AG04449 (cell line): ENCODE measurements around the gene ATAD3A.

Experiments used
- CTCF ChIA-PET: fragments of 350-600 bp; formaldehyde crosslinking; extraction: SDS; loops from one replicate; lab custom pipeline; 2021; ENCODE audit warnings: antibody characterized with exemption; lab: Yijun Ruan, JAX
- POLR2A ChIA-PET: fragments of 400-600, 350-600 bp; formaldehyde crosslinking; extraction: SDS; loops from one replicate; lab custom pipeline; 2020; ENCODE audit warnings: antibody characterized with exemption, inconsistent platforms; lab: Yijun Ruan, JAX
- DNase-seq: peaks from one replicate; pipeline ENCODE4 v3.0.0-alpha.2; 2010; ENCODE audit warnings: low read depth, low spot score
- H3K4me3 ChIP-seq: 2 replicates; pipeline ENCODE4 v1.5.1; 2011; ENCODE audit warnings: low read depth, mild to moderate bottlenecking, control low read depth, low read length
- TF ChIP-seq, protein P1 (sequence below): IDR thresholded peaks from one replicate; pipeline ENCODE4 v1.5.1; 2011; ENCODE audit warnings: mild to moderate bottlenecking, moderate library complexity, low read length, control low read depth, inconsistent platforms; ENCODE audit not compliant: insufficient read depth; ENCODE audit errors: missing control alignments

Gene ATAD3A

GRCh38 chr1:1558591-1558990 is 46.6 kb downstream of the ATAD3A start:
- POLR2A ChIA-PET, result no interaction called here
- DNase-seq, result no peak
- CTCF ChIA-PET, result interaction anchor here (1.0 kb wide), 1 partner anchor 39 kb away, joined by 3 read pairs; no protein-coding TSS in a partner anchor
- H3K4me3 ChIP-seq, result no peak overlapping the region
- TF ChIP-seq, protein P1, sequence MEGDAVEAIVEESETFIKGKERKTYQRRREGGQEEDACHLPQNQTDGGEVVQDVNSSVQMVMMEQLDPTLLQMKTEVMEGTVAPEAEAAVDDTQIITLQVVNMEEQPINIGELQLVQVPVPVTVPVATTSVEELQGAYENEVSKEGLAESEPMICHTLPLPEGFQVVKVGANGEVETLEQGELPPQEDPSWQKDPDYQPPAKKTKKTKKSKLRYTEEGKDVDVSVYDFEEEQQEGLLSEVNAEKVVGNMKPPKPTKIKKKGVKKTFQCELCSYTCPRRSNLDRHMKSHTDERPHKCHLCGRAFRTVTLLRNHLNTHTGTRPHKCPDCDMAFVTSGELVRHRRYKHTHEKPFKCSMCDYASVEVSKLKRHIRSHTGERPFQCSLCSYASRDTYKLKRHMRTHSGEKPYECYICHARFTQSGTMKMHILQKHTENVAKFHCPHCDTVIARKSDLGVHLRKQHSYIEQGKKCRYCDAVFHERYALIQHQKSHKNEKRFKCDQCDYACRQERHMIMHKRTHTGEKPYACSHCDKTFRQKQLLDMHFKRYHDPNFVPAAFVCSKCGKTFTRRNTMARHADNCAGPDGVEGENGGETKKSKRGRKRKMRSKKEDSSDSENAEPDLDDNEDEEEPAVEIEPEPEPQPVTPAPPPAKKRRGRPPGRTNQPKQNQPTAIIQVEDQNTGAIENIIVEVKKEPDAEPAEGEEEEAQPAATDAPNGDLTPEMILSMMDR, result no peak

- ChIA-PET POLR2A (no interaction called here), CTCF (interaction anchor here (1.0 kb wide), 1 partner anchor 39 kb away, joined by 3 read pairs; no protein-coding TSS in a partner anchor)
- no peak overlapping the region for H3K4me3 ChIP-seq
- no peak for DNase-seq
- TF ChIP-seq, protein P1, result no peak
Observed at GRCh38 chr1:1559066-1559465, 47.1 kb downstream of the ATAD3A start.

GRCh38 chr1:1560178-1560577 is 48.2 kb downstream of the ATAD3A start:
- POLR2A ChIA-PET, result no interaction called here

DNA sequence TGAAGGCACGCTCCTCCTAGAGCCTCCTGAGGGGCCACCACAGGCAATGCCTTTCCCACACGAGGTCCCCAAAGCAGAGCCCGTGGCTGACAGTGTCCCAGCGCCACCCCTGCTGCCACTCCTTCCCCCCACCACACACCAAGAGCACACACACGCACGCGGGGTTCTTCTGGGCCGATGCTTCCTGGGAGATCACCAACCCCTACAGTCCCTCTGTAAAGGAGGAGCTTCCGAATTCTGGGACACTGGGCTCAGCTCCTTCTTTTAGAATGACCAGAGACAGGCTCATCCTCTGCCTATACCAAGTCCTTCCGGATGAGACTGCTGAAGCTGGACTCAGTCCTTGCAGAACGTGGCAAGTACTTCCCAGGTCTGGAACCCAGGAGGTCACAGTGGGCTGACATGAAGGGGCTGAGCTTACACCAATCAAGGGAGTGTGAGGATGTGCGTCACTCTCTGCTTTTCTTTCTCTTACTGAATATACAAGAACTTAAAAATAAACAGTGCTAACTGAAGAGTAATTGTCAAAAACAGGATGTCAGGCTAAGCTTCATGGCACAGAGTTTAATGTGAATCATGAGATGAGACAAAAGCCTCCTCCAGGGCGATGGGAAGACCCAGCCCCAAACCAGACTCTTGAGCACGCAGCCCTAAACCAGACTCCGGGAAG is 50.0 kb downstream of the ATAD3A start:
- H3K4me3 ChIP-seq, result no peak overlapping the region
- ChIA-PET CTCF (interaction anchor here (1.0 to 1.4 kb wide), 2 partner anchors 8 to 11 kb away, joined by 3 to 4 read pairs; no protein-coding TSS in a partner anchor), POLR2A (no interaction called here)
- DNase-seq, result no peak
- TF ChIP-seq, protein P1, result no peak

More at GRCh38 chr1:1560178-1560577, 48.2 kb downstream of the ATAD3A start:
- no peak overlapping the region for H3K4me3 ChIP-seq
- CTCF ChIA-PET, result interaction anchor here (0.6 kb wide), 1 partner anchor 49 kb away, joined by 3 read pairs; no protein-coding TSS in a partner anchor
- TF ChIP-seq, protein P1, result no peak
- no peak for DNase-seq

GRCh38 chr1:1562556-1563195 is 50.7 kb downstream of the ATAD3A start:
- no peak for DNase-seq
- ChIA-PET POLR2A (no interaction called here), CTCF (interaction anchor here (1.4 kb wide), 1 partner anchor 12 kb away, joined by 4 read pairs; no protein-coding TSS in a partner anchor)
- TF ChIP-seq, protein P1, result no peak
- no peak overlapping the region for H3K4me3 ChIP-seq

DNA sequence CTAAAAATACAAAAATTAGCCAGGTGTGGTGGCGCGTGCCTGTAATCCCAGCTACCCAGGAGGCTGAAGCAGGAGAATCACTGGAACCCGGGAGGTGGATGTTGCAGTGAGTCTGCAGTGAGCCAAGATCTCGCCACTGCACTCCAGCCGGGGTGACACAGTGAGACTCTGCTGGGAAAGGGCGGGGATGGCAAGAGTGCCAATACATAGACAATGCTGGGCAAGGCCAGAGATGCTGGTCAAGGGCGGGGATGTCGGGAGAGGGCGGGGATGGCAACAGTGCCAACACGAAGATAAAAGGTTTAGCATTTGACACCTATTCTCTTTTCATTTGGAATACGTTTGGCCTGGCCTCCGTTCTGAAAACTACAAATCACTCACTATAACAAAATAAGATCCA is 51.7 kb downstream of the ATAD3A start:
- POLR2A ChIA-PET, result no interaction called here
- TF ChIP-seq, protein P1, result no peak
- H3K4me3 ChIP-seq, result no peak overlapping the region
- DNase-seq, result no peak
- CTCF ChIA-PET, result interaction anchor here (1.1 kb wide), 1 partner anchor 10 kb away, joined by 4 read pairs; no protein-coding TSS in a partner anchor
